ENCODE results near the gene PUM1.
"Not testable (repeated sequence)": the region's sequence is repeated elsewhere in the genome, so short reads cannot be mapped to it uniquely, and the experiment has no call there.

Gene PUM1, protein sequence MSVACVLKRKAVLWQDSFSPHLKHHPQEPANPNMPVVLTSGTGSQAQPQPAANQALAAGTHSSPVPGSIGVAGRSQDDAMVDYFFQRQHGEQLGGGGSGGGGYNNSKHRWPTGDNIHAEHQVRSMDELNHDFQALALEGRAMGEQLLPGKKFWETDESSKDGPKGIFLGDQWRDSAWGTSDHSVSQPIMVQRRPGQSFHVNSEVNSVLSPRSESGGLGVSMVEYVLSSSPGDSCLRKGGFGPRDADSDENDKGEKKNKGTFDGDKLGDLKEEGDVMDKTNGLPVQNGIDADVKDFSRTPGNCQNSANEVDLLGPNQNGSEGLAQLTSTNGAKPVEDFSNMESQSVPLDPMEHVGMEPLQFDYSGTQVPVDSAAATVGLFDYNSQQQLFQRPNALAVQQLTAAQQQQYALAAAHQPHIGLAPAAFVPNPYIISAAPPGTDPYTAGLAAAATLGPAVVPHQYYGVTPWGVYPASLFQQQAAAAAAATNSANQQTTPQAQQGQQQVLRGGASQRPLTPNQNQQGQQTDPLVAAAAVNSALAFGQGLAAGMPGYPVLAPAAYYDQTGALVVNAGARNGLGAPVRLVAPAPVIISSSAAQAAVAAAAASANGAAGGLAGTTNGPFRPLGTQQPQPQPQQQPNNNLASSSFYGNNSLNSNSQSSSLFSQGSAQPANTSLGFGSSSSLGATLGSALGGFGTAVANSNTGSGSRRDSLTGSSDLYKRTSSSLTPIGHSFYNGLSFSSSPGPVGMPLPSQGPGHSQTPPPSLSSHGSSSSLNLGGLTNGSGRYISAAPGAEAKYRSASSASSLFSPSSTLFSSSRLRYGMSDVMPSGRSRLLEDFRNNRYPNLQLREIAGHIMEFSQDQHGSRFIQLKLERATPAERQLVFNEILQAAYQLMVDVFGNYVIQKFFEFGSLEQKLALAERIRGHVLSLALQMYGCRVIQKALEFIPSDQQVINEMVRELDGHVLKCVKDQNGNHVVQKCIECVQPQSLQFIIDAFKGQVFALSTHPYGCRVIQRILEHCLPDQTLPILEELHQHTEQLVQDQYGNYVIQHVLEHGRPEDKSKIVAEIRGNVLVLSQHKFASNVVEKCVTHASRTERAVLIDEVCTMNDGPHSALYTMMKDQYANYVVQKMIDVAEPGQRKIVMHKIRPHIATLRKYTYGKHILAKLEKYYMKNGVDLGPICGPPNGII

DNA sequence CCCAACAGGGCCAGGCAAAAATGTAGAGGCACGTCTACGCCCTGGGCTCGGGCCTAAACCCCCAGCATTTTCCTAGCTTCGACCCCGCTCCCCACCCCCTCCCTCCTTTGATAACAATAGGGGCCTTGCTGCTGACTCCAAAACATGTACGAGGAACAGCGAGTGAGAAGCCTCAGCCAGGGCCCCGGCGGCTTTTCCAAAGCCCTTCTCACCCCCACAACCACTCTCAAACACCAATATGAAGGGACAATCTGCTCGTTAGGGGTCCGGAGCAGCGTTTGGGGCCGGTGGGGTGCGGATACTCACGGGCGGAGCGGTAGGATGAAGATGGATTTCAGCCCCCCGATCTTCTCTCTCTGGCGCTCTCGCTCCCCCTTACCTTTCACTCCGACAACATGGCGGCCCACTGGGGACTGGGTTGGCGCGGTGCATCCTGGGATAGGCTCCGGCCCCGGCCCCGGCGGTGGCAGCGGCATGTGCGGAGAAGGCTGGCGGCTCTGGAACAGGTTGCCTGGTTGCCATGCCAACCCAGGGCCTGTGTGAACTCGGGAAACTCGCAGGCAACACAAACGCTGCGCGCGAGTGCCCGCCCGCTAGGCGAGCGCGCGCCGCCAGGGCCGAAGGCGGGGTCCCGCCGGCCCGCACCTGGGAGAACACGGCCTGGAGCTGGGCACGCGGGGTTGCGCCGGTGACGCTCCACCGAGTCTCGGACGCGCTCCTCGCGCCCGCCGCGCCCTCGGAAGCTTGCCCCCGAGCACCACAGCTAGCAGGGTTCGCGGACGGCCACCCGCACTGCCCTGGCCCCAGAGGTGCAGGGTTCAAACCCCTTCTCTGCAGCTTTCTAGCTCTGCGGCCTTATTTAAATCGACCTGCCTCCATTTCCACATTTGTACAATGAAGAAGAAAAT lies at the start of gene PUM1:
TSS of gene PUM1 (minus strand) at position 408 of the 908 bp plus-strand sequence. CDS start 6,151 bp downstream, outside the sequence.
- DNase-seq: peak; percentile 100

DNA sequence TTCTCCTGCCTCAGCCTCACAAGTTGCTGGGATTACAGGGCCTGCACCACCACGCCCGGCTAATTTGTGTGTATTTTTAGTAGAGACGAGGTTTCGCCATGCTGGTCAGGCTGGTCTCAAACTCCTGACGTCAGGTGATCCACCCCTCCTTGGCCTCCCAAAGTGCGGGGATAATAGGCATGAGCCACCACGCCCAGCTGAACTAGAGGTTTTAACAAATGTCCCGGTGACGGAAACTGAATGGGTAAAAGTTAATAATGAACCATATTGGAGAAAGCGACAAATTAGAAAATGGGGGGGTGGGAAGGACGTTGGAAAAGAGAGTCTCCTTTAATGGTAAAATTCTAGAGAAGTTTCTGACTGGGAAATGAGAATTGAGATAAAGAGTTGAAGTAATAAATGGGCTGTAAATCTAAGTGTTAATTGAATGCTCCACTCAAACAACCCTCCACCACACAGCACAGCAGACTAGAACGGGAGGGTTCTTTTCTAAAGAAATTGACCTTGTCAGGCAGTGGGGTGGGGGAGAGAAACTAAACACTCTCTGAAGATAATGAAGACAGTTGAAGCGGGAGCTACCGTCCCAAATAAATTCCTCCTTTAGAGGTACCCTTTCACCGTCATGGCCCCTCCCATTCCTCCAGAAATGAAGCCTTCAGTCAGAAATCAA lies 46.9 kb upstream of the PUM1 start:
- DNase-seq: no peak

DNA sequence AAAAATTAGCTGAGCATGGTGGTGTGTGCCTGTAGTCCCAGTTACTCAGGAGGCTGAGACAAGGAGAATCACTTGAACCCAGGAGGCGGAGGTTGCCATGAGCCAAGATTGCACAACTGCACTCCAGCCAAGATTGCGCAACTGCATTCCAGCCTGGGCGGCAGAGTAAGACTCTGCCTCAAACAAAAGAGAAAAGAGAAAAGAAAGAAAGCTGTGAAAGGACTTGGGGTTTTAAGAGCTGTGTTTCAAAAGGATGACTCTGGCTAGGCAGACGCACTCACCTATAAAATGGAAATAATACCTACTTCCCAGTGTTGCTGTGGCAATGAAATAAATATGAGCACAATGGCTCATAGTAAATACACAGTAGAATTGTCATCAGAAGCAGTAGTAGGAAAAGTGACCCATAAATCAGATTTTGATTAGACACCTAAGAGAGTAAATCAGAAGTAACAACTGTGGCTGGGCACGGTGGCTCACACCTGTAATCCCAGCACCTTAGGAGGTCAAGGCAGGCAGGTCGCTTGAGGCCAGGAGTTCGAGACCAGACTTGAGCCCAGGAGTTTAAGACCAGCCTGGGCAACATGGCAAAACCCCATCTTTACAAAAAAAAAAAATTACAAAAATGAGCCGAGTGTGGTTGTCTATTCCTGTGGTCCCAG lies 45.9 kb upstream of the PUM1 start:
- peak; percentile 21 for DNase-seq

- DNase-seq: no peak
These were observed 45.3 kb upstream of the PUM1 start for GRCh38 chr1:31110846-31111245.

GRCh38 chr1:31108861-31109260 lies 43.3 kb upstream of the PUM1 start:
- no peak for DNase-seq

DNA sequence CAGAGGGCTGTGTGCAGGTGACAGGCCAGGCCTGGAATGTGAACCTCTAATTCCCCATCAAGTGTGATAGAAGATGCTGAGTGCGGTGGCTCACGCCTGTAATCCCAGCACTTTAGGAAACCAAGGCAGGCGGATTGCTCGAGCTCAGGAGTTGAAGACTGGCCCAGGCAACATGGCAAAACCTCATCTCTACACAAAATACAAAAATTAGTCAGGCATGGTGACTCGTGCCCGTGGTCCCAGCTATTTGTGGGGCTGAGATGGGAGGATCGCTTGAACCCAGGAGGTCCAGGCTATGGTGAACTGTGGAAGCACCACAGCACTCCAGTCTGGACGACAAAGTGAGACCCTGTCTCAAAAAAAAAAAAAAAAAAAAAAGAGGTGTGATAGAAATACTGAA lies 40.1 kb upstream of the PUM1 start:
- no peak for DNase-seq

DNA sequence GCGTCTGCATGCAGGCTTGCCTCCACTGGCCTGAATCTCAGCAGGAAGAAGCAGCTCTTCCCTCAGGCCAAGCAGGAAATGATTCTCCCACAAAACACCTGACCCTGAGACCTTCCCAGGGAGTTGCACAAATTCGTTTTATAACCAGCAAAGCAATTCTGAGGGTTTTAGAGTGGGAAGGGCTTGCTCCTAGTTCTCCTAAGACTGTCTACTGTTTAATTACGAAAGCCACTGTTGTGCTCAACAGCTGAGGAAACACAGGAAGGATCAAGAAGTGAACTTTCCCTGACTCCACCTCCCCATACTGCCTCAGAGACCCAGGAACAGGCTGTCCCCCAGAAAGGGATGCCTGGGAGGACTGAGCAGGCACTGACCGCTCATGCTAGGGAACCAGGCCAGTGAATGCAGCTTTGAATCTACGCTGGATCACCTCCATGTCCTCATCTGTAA lies 37.0 kb upstream of the PUM1 start:
- peak; percentile 16 for DNase-seq

DNA sequence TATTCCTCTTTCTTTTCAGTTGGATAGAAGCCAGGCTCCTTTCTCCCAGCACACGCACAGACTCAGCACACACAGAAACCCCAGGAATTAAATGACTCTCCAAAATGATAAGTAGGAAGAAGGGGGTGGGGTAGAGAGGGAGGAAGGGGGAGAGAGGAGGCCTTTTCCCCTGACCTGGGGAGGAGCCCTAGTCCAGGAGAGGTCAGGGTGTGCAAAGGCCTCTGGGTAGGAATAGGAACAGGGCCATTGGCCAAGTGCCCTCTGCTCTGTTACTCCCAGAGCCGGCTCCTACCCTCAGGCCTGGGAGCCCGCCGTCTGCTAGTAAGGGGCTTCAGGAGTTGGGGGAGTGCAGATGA lies 35.6 kb upstream of the PUM1 start:
- no peak for DNase-seq

GRCh38 chr1:31099293-31100032 lies 33.9 kb upstream of the PUM1 start:
- peak; percentile 53 for DNase-seq

DNA sequence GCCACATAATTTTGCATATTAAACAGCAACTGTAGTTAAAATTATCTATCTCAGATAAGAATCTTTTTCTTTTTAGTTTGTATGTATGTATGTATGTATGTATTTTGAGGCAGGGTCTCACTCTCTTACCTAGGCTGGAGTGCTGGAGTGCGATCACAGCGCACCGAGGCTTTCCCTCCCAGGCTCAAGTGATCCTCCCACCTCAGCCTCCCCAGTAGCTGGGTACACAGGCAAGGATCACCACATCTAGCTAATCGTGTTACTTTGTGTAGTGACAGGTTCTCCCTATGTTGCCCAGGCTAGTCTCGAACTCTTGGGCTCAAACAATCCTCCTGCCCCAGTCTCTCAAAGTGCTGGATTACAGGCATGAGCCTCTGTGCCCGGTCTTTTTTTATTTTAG lies 30.5 kb upstream of the PUM1 start:
- DNase-seq: no peak

DNA sequence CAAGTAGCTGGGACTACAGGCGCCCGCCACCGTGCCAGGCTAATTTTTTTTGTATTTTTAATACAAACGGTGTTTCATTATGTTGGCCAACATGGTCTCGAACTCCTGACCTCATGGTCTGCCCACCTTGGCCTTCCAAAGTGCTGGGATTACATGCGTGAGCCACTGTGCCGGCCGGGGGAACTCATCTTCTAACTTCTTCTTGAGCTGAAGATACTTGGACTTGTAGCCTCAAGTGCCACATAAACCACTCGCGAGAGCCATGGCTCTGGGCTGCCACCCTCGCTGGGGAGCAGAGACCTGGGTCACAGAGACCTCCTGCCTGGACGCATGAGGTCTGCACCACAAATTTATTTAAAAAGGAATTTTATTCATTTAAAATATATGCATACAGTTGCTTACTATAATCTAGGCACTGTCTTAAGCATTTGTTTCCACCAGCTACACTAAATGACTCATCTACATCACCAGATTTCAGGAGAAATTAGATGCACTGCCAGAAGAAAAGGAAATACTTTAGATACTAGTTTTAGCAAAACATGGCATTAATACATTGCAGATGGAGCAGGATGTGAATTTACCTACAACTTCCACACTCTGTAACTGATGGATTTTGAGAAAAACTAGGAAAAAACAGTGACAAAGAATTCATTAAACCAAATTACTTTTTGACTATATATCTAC lies 29.9 kb upstream of the PUM1 start:
- no peak for DNase-seq

DNA sequence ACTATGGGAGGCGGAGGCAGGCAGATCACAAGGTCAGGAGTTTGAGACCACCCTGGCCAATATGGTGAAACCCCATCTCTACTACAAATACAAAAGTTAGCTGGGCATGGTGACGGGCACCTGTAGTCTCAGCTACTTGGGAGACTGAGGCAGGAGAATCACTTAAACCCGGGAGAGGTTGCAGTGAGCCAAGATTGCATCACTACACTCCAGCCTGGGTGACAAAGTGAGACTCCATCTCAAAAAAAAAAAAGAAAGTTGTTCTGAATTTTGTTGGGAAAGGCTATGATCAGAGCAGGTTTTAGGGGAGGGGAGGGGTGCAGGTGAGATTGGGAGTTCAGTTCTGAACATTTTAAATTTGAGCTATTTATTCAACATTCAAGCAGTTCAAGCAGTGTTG lies 22.6 kb upstream of the PUM1 start:
- not testable (repeated sequence) for DNase-seq

- no peak for DNase-seq
These were observed 19.5 kb upstream of the PUM1 start for GRCh38 chr1:31084782-31085569.

GRCh38 chr1:31082385-31082784 lies 16.9 kb upstream of the PUM1 start:
- DNase-seq: no peak

DNA sequence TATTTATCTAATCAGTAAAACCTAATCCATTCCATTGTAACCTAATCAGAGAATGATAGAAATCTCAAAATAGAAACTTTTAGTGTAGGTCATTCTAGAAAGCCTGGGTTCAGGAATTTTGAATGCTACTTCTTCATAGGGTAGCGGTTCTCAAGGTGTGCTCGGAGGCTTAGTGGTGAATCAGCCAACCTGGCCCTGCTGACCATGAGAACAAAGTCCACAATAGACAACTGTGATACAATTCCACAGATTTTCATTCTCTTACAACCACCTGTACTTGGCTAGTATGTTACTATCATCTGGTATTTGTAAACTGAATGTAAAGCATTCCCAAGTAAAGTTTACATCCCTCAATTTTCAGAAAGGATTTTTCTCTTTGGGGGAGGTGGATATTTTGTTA lies 7.5 kb upstream of the PUM1 start:
- peak; percentile 52 for DNase-seq

DNA sequence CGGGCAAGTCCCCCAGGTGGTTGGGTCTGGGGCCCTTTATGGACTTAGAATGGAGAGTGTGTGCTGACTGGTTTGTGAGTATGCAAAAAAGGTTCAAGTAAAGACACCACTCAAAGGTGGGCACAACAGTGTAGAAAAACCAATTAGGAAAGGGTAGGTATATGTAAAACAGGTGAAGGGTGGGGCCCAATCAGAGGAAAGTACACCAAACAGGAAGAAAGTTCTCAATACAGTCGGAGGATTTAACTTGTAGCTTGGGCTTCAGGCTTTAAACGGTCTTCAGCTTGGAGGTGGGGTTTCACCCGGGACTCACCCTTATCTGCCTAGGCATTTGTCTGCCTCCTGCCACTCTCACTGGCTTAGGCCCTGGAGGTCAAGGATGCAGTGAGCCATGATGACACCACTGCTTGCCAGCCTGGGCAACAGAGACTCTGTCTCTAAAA lies 6.8 kb upstream of the PUM1 start:
- DNase-seq: no peak

GRCh38 chr1:31069392-31069791 lies 3.9 kb upstream of the PUM1 start:
- DNase-seq: no peak

DNA sequence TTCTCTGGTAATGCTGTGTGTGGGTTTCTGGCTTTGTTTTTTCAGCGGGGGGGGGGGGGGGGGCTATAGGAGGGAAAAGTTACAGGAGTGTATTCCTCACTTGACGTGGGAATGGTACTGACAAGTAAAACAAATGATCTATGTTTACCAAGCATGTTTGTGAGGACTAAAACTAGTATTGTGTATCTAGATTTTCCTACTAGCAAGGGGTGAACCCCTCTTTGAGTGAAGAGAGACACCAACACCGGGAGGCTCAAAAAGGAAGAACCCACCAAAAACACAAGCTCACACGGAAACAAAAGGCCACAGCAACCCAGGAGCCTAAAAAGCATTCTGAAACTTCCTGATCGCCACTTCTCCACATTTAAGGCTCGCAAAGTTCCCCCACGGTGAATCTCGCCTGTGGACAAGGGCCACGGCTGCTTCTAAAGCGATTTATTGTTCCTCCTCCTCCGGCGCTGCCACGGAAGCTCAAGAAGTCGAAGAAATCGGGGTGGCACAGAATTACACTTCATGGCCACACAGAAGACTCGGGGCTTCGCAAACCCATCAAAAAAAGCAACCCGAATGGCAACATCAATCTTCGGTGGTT lies 703 bp downstream of the PUM1 start:
- peak; percentile 76 for DNase-seq

Data from DMS53 (cell line).